Measurements from ENCODE around the gene MCRIP2. TPM values are rescaled to one million over a fixed set of nuclear protein-coding genes. Genes with fewer than 3 reads are reported as not detected.

Gene MCRIP2
- total and polyA plus RNA-seq, 10 donors, result 23.6 to 106 (median 41.8) TPM

DNA sequence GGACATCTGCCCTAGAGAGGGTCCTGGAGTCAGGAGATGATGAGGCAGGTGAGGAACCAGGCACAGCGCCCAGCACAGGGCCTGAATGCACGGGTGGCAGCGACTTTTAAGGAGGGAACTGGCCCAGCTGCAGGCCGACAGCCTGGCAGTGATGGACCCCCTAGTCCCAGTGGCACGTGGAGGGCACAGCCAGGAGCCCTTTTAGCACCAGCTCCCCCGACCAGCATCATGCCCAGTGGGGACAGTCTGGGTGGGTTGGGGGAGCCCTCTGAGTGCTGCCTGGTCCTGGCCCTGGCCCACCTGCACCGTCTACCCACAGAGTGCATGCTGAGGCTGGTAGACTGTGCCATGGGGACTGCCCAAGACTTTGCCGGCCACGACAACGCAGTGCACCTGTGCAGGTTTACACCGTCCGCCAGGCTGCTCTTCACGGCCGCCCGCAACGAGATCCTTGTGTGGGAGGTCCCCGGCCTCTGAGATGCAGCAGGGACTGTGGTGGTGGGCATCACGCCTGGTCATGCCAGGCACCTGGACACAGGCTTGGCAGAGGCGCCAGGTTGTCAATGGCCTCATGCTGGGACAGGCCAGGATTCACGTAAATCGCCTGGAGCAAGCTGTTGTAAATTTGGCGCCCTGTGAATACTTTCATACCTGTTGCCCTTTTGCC, 25.6 kb downstream of the MCRIP2 start:
- Histone ChIP-seq H3K27me3 (replicated peaks in 1 of 7) (no peaks in the 10 kb centered on the region), H3K4me1 (peaks cover 14 to 39% (median 27%) of the 10 kb centered on the region in 6 donors), H3K9me3 (no peaks in the 10 kb centered on the region), H3K4me3 (peak overlapping the region in 6 of 8 donors; percentile 70 to 99 (median 92)), H3K36me3 (peaks cover 0 to 33% (median 29%) of the 10 kb centered on the region in 6 donors), H3K27ac (peak overlapping the region; percentile 75 to 94 (median 90))
- WGBS, 5 donors, result 83 to 90% (median 89%) methylated on average over 6 to 22 of the region's 22 CpGs
- TF ChIP-seq POLR2A (IDR thresholded peaks at IDR 0.05) (no peak), CTCF (IDR thresholded peaks at IDR 0.05 in 8 of 11, conservative IDR thresholded peaks at IDR 0.05 in 3 of 11) (no peak), POLR2AphosphoS5 (IDR thresholded peaks at IDR 0.05) (no peak)
- intact Hi-C loops (cut with DNase I; ENCODE audit: low total_unique reads), result no loop called here
- peak; percentile 88 for DNase-seq

GRCh38 chr16:667780-668518, 26.3 kb downstream of the MCRIP2 start, which contains the start of gene RHOT2:
Gene RHOT2, plus strand, starts transcription at chr16:668132. Its CDS starts 68 bp downstream, at chr16:668200.
- Histone ChIP-seq H3K4me1 (peaks cover 14 to 39% (median 27%) of the 10 kb centered on the region in 6 donors), H3K27me3 (replicated peaks in 1 of 7) (no peaks in the 10 kb centered on the region), H3K9me3 (no peaks in the 10 kb centered on the region), H3K4me3 (peak within 1 kb of the TSS; percentile 70 to 99 (median 90)), H3K36me3 (peaks cover 0 to 40% (median 36%) of the 10 kb centered on the region in 6 donors), H3K27ac (peak within 1 kb of the TSS; percentile 75 to 94 (median 90))
- peak; percentile 99 for DNase-seq
- TF ChIP-seq CTCF (IDR thresholded peaks at IDR 0.05 in 8 of 11, conservative IDR thresholded peaks at IDR 0.05 in 3 of 11) (peak in 10 of 11 experiments; percentile 61 to 99 (median 96)), POLR2AphosphoS5 (IDR thresholded peaks at IDR 0.05) (peak; percentile 90 to 94 (median 91)), POLR2A (IDR thresholded peaks at IDR 0.05) (peak in 1 of 3 donors; percentile 41)
- intact Hi-C loops (cut with DNase I; ENCODE audit: low total_unique reads), result no loop called here
- WGBS, 5 donors, result 1% methylated on average over 34 to 78 of the region's 78 CpGs

DNA sequence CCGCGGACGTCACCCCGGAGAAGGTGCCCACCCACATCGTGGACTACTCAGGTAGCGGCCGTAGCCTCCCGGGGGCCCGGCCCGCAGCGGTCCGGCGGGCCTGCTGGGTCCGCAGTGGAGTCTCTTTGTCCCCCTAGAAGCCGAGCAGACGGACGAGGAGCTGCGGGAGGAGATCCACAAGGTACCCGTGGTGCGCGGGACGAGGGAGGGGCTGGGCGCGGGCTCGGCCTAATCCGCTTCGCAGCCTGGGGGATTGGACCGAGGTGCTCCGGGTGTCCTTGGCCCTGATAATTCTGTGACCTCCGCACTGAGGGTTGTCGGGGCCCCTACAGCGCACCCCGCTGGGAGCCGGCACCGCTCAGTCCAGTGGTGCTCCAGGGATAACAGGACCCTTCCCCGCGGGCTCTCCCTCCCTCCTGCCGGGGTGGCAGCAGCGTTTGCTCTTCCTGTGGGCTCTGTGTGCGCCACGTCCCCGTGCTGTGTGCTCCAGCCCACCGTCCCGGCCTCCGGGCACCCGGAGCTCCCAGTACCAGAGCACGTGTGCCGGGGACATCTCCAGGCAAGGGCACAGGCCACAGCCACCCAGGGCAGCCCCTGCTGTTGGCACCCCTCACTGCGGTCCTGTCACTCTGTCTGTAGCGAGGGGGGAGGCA, 27.0 kb downstream of the MCRIP2 start:
- H3K9me3 ChIP-seq, result no peaks in the 10 kb centered on the region
- intact Hi-C loops (cut with DNase I; ENCODE audit: low total_unique reads), result no loop called here
- no peak for DNase-seq
- peak overlapping the region; percentile 70 to 99 (median 90) for H3K4me3 ChIP-seq
- no peaks in the 10 kb centered on the region for H3K27me3 ChIP-seq (replicated peaks in 1 of 7)
- peaks cover 0 to 47% (median 43%) of the 10 kb centered on the region in 6 donors for H3K36me3 ChIP-seq
- 7 to 17% (median 8%) methylated on average over 5 to 50 of the region's 50 CpGs for WGBS, 5 donors
- H3K4me1 ChIP-seq, result peaks cover 14 to 45% (median 29%) of the 10 kb centered on the region in 6 donors
- TF ChIP-seq POLR2A (IDR thresholded peaks at IDR 0.05), result no peak
- TF ChIP-seq POLR2AphosphoS5 (IDR thresholded peaks at IDR 0.05), result no peak
- no peak for TF ChIP-seq CTCF (IDR thresholded peaks at IDR 0.05 in 8 of 11, conservative IDR thresholded peaks at IDR 0.05 in 3 of 11)
- peak overlapping the region; percentile 75 to 94 (median 90) for H3K27ac ChIP-seq

Data from spleen (tissue), 11 donors.